OCI-M1 (cell line): ENCODE measurements around the gene STARD5.

Experiments used
- DNase-seq: peaks from one replicate; lab custom pipeline; 2025; lab: John Stamatoyannopoulos, UW

Gene STARD5

DNA sequence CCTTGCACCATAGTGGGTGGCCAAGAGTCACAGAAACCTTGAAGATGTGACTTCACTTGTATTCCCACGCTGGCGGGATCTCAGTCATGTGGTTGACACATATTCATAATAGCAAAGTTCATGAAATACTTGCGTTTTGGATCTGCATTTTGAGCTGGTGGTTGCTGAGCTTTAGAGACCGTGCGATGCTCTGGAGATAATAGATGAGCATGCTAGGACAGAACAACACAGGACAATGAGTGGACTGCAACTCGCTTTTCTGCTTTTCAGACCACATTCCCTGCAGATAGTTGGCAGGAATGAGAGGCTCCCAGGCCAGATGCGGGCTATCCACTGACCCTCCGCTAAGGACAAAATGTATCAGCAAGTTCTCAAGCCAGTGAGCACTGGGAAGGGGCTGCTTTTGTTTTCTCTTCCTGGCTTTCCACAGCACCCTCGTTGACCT is 13.8 kb upstream of the STARD5 start:
- no peak for DNase-seq

DNA sequence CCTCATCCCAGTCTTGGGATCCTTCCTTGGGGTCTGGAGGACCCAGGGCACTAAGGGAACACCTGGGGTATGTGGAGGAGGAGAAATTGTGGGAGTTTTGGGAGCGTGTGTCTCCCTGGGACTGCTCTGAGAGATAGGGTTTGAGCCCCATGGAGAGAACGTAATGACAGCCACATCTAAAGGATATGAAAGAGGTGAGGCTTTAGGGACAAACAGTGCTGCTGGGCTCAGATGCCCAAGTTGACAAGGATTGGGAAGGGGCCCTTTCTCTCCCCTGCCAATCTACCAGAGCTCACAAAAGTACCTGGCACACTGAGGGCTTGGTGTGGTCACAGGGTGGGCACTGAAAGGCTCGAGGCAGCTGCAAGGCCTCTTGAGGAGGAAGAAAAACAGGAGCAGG is 13.3 kb upstream of the STARD5 start:
- DNase-seq: no peak

DNA sequence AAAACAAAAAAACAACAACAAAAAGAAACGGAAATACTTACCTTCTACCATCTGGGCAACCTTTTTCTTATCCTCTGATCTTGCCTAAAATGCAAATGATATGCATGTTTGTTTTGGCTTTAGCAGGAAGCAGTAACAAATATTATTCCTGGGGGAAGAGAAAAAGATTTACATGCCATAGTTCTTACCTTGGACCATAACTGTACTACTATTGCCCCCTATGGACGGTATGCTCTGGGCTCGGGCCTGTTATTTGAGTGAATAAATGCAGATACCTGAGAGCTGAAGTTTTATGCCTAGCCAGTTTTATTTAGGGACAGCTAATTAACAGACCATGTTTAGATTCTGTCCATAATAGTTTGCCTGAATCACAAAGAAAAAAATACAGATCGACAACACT is 12.6 kb upstream of the STARD5 start:
- DNase-seq: peak; percentile 1

DNA sequence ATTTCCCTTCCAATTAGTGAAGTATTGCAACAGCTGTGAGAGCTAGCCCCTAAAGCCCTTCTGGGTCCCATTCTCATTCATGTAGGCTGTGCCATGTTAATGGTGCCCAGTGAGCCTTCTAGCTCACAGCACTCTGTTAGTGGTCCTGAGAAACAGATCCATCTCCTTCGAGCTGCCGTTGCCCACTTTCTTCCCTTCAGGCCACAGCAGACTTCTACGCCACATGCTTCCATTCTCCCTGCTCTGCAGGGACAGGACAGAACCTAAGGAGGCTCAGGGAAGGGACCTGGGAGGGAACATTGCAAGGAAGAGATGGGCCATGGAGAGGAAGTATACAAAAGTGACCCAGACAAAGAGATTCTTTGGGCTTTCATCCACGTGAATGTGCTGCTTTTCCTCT is 11.7 kb upstream of the STARD5 start:
- DNase-seq: no peak

DNA sequence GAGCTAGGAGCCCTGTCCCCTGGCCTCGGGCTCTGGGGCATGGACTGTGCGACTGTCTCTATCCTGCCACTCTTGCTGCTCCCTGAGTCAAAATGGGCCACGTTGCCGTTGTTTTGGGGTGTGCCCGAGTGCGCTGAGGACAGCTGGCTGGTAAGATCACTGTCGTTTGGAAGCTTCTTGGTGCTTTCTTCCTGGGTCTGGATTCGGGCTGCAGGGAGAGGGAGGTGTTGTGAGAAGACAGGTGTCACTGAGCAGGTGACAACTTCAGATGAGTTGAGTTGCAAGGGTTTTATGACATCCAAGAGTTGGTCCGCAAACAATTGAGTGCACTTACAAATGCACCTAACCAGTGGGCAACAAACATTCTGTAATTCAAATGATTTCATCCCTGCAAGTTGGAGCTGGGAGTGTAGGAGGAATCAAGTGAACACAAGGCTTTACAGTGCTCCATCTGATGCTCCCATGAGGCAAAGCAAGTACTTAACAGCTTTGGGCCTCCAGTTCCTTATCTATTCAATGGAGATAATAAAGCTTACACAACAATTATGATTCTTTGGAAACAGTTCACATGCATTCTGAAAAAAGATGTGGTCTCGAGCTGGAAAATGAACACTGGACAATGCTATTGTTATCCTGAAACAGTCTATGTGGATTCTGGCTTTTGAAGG is 11.0 kb upstream of the STARD5 start:
- DNase-seq: no peak

DNA sequence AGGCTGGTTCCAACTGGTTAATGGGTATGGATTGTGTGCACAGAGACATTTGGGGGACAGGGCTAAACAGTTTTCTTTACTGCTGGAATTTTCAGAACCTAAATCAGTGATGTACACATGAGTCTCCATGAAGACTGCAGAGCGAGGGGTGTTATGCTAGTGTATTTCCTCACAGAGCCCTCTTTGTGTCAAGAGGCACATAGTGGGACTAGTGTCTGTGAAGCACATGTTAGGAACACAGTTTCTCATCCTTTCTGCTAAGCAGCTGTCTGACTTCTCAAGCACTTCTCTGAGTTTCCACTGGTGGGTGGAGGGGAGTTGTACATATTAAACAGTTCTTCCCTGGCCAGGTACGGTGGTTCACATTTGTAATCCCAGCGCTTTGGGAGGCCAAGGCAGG is 9.4 kb upstream of the STARD5 start:
- no peak for DNase-seq

DNA sequence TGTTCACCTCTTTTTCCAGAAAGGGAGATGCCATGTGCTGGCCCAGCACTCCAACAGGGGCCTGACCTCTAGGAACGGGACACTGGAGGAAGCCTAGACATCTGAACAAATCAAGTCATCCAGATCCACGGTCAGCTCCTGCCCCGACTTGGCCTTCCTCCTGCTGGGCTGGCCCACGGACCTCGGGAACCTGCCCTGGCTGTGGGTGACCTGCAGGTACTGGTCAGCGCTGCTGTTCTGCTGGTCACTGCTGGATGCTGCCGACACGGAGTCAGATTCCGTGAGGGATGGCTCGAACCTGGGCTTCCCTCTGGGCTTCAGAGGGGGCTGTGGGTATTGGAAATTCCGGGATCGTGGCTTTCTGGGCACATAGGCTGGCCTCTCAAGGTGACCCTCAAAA is 8.4 kb upstream of the STARD5 start:
- DNase-seq: no peak

DNA sequence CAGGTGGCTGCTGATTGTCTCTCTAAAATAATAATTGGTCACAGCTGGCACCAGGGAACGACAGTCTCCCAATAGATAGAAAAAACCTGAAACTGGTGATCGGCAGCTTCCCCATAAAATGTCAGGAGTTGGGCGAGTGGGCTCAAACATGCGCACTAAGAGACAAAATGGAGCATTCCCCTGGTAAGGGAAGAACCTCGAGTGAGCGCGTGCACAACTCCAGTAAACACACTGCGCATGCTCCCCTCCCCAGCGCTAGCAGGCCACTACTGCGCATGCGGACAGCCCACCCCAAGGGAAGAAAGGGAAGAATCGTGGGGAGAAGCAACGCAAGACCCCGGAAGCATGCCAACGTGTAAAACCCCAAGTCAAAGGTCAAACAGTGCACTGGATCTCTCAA is 7.7 kb upstream of the STARD5 start:
- DNase-seq: no peak

DNA sequence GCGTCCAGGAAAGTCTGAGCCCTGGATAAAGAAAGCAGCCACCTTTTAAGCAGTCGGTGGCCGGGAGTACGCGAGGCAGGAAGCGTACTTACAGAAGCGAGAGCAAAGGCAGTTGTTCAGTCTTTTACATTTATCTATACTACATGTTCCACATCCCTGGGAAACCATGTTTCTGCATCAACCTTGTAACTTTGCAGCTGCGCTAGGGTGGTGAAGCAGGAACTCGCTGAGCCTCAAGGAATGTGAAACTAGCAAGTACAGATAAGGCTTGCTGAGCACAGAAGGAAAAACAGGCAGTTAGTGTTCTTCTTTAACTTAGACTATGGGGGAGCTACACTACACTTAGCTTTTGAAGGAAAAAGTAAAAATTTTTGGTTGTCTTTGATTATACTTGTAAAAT is 7.2 kb upstream of the STARD5 start:
- peak; percentile 19 for DNase-seq

DNA sequence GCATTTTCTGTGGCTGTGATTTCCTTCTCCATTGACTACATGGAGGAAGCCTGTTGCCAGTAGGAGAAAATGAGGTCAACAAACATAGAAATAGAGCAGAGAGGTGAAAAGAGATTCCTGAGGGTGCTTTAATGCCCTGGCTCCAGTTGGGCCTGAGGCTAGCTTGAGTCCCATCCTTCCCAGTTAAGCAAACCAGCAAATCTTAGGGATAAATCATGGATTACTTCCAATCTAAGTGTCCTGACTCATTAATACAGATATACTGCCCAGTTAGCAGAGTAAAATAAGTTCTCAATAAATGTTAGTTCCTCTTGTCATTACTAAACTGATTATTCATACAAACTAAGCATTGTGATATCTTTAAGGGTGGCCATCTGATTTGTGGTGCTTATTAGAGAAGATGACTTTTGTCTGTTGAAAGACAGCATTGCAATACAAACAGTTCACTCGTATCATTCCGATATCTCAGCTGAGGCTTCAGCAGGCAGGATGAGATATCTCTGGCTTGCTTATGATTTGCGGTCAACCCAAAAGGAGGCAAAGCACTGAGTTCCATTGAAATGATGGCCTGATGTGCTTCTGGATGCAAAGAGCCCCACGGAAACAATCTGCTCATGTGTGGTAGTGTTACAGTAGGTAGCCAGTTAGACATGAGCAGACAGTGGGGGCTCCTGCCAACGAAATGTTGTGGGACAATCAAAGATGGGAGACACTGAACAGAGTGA is 6.6 kb upstream of the STARD5 start:
- peak; percentile 18 for DNase-seq

DNA sequence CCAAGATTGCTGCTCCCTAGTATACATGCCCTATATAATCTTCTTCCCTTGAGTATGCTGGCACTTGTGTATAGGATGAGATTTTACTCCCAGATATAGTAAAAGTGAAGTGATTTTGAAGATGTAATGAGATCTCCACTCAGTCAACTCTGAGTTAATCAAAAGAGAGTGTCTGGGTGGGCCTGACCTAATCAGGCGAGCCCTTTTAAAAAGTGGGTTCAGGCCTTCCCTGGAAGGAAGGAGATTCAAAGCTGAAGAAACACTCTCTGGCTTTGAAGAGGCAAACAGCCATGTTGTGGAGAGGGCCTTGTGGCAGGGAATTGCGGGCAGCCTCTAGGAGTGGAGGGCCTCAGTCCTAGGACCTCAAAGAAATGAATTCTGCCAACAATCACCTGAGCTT is 5.5 kb upstream of the STARD5 start:
- no peak for DNase-seq

DNA sequence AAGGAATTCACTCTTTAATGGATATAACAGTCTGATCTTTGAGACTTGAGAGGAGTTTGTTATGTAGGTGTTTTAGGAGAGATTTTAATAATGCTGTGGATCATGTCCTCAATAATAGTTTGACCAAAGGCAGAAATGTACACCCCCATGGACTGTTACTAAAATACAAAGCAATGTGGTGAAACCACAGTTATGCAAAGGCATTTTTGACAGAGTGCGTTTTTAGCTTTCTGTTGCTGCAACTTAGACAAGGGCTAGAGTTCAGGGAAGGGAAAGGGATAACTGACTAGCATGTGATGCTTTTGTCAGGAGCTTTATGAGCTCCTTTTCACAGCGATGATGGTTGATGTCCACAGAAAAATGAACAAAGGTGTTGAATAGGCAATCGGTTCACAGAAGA is 3.6 kb upstream of the STARD5 start:
- no peak for DNase-seq

DNA sequence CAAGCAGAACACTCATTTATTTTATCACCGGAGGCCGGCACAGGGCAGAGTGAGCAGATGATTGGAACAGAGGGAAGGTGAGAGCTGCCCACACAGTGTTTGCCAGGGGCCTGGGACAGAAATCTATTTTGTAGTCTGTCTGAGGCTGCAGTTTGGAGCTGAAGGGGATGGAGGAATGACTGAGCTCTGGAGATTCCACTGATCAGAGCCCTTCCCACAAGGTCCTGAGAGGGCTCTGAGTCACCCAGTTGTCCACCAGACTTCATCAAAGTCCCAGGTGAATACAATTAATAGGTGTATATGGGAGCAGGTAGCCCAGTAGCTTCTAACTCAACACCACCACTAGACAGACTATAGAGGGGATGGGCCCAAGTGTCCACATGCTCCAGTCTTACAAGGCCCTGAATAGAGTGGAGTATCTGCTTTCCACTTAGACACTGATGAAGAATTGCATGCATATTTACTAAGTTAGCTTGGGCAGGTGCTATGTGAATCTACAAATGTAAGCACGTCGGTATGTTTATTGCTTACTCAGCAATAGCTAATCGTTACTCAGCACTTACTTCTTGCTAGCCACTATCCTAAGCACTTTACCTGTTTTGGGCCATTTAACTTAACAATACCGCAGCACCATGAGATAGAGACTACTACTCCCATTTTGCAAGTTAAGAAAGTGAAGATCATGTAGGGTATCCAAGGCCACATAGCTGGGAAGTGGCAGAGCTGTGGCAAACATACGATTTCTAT is 2.7 kb upstream of the STARD5 start:
- no peak for DNase-seq

DNA sequence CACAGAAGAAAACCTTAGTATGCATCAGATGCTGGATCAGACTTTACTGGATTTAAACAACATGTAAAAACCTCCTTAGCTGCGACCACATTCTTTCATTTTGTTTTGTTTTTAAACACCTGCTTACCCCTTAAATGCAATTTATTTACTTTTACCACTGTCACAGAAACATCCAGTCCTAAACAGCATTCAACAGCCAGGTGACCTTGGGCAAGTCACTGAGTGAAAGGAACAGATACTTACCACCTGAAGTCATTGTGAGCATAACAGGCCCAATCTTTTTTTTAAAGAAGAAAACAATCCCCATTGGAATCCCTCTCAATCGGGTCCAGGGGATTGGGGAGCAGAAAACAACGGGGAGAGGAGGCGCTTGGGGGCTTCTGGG is 390 bp downstream of the STARD5 start:
- DNase-seq: no peak

DNA sequence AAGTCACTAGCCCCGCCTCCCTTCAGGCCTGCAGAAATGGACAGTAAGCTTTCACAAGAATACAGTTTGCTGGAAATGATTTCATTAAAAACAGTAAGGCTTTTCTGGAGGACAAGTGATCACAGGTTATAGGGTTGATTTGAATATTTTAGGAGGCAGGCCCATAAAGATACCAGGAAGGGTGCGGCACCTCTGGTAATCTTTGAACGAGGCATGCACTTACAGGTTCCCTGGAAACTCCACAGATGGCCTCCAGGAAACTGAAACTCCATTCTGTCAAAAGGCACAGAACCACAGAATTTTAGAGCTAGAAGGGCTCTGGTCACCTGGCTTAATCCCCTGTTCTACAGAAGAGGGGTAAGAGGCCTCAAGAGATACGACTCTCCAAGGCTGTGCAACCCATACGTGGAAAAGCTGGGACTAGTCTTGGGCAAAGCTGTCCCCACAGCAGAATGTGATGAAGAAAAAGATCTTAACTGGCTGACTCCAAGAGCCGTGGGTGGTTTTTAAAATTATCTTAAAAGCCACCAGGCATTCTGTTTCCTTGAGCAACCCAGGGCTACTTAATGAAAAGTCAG is 1.2 kb downstream of the STARD5 start:
- DNase-seq: no peak

DNA sequence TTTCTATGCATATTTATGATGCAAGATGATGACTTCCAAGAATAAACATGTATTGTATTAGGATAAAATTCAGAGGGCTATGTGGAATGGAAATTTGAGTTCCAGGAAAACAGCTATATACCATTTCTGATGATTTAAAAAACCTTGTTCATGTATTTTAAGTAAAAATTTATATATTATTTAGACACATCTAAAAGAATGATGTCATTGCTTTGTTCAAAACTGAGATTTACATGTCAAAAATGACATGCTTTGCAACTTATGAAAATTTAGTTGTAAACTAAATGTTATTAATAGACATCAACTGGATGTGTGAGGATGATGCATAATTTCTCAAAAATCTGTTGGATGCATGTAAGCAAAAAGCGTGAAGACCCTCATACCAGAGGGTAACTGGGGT is 2.3 kb downstream of the STARD5 start:
- no peak for DNase-seq

DNA sequence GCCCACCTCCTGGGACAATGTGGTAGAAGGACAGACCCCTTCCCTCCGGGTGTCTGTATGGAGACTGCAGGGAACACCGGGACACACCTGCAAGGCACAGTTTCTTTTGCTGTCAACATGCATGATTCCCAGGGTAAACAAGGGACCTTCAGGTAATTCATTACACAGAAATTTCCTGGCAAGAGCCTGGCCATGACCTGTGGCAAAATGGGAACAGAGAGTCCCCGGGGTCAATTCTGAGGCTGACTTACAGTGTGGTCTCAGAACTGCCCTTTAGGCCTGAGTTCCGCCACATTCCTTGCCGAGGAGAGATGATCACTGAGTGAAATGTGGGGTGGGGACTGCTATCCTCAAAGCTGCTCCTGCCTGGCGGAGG is 6.3 kb downstream of the STARD5 start:
- no peak for DNase-seq

DNA sequence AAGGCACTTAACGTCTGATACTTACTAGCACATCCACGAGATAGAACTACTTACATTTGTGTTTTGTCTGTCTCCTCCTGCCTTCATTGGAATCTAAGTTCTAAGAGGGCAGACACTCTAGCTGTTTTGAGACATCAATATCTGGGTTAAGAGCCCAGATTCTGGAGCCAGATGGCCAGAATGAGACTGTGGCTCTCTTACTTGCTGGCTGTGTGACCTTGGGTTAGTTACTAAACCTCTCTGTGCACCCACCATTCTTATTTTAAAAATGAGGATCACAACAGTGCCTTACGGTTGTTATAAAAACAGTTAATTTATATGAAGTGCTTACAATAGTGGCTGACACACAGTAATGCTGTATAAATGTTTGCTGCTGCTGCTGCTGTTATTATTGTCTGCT is 7.7 kb downstream of the STARD5 start:
- no peak for DNase-seq

DNA sequence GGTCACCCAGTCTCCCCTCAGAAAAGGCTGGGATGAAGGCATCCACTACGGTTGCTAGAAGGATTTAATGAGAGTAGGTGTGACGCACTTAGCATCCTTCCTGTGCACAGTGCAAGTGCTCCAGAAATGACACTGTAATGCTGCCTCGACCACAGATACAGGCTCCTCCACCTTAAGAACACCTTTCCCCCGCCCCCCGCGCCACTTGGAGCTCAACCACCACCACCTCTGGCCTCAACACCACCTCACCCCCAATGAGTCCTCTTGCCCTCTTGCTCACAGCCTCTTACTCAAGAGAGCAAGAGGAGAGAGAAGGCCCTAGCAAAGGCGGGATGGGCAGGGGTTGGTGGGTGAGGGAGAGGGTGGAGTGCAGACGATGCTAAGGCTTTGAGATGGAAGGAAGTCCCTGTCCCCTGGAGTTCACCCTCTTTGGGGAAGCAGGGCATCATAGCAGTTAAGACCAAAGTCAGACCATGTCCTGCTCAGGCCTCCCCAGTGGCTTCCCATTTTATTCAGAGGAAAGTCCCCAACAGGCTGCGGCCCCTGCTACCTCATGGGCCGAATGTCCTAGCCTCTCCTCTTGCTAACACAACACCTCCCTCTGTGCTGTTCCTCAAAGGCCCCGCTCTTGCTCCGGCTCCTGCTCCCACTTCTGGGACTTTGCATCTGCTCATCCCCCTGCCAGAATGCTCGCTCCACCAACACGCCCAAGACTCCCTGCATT is 8.3 kb downstream of the STARD5 start:
- DNase-seq: no peak

DNA sequence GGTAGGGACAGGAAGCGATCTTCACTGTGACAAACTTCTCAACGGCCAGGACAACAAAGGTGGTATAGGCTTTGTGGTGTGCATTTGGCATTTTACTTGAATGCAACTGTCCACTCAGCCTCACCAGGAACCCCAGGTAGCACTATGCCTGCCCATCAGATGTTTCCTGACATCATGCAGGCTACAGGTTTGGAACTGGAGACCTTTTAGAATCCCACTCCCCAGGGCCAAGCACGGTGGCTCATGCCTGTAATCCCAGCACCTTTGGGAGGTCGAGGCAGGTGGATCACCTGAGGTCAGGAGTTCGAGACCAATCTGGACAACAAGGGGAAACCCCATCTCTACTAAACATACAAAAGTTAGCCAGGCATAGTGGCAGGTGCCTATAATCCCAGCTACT is 9.6 kb downstream of the STARD5 start:
- no peak for DNase-seq

DNA sequence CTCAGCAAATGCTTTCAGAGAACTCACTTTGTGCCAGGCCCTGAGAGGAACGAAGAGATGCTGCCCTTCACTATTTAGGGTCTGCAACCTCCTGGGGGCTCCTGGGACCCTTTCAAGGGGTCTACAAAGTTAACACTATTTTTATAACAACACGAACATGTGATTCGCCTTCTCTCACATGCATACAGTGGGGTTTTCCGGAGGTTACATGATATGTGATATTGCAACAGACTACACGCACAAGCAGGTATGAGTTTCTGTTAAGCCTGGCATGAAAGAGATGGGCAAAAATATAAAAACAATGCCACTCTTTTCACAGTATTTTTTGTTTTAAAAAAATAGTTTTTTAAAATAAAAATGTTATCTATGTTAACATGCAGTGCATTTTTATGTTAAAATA is 10.3 kb downstream of the STARD5 start:
- DNase-seq: no peak

DNA sequence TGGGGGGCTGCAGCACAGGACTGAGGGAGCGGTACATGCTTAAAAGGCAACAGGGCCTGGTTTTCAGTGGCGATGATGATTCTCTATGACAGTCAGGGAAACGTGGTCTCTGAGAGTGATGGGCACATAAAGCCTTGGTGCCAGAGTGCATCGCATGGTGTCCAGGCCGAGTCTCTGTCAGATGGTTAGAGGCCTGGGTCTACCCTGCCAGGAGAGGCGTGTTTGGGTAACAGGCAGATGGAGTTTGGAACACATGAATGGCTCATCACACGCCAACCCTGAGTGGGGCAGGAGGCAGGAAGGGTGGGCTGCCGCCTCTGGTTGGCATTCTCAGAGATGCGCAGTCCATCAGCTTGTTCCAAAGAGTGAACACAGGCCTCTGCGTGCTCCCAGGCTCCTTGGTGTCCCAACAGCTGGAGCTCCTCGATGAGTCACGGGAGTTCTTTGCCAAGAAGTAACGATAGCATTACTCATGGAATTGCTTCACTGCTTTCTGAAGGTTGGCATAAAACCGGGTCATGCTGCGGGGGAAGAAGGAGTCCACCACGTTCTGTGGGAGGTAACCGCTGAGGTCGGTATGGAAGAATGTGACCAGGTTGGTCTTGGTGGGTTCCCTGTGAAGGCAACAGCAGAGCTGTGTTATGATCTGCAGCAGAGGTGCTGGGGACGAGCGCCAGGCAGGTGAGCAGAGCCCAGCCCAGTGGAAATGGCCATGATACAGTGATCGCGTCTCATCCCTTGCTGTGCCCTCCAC is 11.0 kb downstream of the STARD5 start:
- DNase-seq: no peak
